HG03139 (cell line): ENCODE results near the gene PODNL1.

Experiments
- ATAC-seq: cut with Tn5 transposase; IDR thresholded peaks from one replicate; pipeline ENCODE4 v1.9.1; 2021; ENCODE audit not compliant: unreplicated experiment

PODNL1 gene, protein sequence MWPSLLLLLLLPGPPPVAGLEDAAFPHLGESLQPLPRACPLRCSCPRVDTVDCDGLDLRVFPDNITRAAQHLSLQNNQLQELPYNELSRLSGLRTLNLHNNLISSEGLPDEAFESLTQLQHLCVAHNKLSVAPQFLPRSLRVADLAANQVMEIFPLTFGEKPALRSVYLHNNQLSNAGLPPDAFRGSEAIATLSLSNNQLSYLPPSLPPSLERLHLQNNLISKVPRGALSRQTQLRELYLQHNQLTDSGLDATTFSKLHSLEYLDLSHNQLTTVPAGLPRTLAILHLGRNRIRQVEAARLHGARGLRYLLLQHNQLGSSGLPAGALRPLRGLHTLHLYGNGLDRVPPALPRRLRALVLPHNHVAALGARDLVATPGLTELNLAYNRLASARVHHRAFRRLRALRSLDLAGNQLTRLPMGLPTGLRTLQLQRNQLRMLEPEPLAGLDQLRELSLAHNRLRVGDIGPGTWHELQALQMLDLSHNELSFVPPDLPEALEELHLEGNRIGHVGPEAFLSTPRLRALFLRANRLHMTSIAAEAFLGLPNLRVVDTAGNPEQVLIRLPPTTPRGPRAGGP

DNA sequence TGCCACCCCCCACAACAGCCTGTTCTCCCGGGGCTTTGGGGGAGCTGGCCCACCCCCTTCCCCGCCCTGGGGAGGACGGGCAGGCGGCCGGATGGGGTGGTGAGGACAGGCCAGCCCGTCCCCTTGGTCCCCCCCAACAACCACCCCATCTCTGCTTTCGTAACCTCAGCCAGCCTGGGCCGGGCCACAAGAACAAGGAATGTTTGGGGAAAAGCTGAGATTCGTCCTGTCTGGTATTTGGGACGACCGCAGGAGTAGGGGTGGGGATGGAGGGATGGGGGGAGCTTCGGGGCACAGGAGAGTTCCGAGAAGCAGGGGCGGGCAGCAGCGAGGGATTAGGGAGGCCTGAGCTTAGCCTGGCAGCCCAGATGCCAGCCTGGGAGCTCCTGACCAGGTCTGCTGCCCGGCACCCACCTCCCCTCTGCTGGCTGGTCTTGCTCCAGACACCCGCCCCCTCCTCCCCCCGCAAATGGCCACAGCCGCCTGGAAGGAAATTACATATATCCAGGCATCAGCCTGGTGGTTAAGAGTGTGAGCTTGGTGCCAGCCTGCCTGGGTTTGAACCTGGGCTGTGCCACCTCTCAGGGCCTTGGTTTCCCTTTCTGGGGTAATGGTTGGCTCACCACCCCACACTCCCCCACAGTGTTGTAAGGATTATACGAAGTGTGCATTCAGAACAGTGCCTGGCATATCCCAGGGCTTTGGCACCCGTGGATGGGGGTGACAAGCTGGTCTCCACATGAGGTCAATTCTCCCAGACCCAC is at the start of gene PODNL1:
PODNL1 (minus strand) TSS at position 117 of the 764 bp plus-strand sequence. CDS start 236 bp downstream, outside the sequence.
- no peak for ATAC-seq

DNA sequence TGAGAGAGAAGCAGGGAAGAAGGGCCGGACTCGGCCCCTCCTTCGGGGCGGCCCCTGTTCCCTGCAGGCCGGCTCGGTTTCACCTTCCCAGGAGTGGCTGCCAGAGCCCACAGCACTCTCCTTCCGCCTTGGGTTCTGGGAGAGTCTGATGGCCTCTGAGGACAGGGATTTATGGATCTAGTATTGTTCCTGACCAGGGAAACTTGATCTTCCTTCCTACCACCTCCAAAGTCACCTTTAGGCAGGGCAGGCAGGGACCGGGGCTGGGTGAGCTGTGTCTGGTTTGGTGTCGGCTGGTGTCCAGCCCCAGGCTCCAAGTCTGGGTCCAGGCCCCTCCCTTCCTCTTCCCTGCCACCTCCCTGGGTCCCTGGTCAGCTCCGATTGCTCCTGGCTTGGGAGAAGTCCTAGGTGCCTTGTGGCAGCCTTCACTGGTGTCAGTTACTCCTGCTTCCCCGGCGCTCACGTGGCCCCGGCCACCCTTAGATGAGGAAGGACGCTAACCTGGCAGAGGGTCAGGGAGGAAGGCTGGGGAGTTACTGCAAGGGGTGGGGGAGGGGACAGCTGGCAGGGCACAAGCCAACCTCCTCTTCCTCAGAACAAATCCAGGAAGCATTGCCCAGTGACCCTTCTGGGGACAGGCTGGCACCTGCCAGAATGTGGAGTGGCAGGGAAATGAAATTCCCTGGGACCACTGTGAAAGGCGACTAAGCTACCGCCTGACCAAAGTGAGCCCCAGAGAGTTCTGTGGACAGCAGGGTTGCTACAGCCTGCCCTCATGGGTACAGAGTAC is 49.1 kb upstream of the PODNL1 start:
- no peak for ATAC-seq

DNA sequence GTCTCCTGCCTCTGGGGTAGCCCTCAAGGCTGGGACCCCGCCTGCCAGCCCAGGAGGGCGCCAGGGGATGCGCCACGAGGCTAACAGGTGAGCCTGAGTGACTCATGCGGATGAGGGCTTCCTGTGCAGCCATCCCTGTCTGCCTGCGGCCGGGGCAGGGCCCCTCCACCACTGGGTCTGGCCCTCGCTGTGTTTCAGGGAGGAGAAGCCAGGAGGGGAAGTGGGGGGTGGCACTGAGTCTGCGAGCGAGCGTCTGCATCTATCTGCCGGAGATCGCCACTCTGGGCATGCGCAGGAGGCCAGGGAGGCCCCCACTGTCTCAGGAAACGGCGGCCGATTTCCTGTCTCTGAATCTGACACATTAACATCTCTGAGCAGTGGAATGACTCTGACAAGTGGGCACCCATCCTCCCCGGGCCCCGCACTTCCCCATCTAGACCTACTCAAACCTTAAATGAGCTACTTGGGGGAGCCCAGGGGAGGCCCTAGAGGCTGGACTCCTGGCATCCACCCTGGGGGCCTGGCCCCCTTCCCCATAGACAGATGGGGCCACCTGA is 48.2 kb upstream of the PODNL1 start:
- peak; percentile 79 for ATAC-seq

DNA sequence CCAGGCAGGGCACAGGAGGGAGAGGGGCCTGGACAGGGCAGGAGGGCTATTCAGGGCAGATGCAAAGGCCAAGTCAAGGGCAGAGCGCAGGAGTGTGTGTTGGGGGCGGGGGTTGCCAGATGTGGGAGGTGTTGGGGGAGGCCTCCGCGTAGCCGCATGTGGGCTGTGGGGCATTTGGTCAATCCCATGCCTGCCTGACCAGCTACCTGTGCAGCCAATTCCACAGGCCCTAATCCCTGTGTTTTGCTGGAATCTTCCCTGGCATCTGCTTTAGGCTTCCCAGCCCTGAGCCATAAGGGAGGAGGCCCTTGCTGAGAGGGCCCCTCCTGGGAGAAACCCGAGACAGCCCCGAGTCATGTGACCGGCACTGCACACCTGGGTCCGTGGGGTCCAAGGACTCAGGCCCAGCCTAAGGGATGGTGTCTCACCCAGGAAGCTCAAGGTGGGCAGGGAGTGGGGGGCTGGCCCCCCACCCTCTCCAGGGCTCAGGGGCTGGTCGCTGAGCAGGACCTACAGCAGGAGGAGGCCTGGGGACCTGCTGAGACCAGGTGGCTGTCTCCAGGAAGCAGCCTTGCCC is 47.6 kb upstream of the PODNL1 start:
- ATAC-seq: no peak

DNA sequence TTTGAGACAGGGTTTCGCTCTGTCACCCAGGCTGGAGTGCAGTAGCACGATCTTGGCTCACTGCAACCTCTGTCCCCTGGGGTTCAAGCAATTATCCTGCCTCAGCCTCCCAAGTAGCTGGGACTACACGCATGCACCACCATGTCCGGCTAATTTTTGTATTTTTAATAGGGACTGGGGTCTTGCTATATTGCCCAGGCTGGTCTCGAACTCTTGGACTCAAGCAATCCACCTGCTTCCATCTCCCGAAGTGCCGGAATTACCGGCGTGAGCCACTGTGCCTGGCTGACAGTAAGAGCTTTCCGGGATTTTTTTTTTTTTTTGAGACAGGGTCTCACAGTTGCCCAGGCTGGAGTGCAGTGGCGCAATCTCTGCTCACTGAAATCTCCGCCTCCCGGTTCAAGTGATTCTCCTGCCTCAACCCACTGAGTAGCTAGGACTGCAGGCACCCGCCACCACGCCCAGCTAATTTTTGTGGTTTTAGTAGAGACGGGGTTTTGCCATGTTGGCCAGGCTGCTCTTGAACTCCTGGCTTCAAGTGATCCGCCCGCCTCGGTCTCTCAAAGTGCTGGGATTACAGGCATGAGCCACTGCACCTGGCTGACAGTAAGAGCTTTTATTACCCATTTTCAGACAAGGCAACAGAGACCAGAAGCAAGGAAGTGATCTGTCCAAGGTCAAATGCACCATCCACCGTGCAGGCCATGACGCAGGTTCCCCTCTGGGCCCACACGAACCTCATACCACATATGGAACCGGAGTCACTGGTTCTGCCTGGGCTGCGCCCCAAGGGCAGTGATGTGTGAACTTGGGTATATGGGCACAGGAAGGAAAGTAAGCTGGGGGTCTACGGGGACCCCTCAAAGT is 46.9 kb upstream of the PODNL1 start:
- ATAC-seq: no peak

DNA sequence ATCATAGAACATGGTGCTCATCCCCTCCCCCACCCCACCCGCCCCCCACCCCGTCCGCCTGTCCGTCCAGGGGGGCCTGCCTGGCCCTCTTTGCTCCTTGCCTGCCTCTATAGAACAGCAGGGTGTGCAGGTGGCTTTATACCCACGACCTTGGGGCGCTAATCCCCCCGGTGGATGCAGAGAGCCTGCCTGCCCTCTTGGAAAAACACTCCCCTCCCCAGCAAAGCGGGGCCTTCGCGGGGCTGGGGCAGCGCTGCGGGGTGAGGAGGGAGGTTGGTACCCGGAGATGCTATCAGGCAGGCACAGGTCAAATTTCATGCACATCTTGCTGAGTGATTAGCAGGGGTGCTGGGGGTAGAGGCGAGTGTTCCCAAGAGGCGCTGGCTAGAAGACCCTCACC is 46.0 kb upstream of the PODNL1 start:
- no peak for ATAC-seq

DNA sequence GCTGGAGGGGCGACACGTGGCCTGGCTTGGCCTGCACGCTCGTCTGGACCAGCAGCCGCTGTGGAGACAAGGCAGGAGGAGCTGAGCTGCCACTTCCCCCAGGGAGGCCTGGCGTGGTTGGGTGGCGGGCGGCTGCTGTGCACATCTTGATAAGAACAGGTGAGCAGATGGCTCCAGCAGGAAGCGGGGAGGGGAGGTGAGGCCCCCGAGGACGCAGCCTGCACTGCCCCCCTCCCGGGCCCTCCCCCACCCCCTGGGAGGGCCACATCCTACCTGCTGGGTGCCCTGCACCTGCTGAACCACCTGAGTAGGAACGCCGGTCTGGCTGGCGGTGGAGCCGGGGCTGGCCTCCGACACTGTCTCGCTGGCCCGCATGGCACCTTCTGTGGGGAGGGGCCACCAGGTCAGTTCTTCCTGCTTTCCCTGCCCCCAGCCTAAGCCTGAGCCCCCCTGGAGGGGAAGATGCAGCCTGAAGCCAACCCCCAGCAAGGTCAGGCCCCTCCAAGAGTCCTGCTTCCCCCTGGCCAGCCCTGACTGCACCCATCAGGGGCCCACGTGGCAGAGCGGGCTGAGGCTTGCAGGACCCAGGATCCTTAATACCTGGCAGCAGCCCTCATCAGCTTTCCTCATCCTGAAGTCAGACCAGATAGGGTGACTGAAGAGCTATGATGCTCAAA is 45.1 kb upstream of the PODNL1 start:
- ATAC-seq: no peak

DNA sequence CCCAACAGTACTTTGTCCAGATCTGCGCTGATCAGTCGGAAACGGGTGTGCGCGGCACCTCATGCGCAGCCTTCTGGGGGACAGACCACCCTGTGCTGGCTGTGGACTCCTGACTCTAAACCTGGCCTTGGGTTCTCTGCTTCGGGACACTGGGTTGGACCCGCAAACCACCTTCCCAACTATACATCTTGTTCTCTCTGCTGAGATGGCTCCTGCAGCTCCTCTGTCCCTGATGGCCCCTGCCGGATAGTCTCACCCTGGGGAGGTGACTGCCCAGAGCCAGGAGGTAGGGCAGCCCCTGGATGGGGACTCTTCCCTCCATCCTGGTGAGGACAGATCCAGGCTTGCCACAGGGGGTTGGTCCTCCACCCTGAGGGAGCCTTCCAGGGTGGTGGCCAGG is 44.6 kb upstream of the PODNL1 start:
- ATAC-seq: no peak

DNA sequence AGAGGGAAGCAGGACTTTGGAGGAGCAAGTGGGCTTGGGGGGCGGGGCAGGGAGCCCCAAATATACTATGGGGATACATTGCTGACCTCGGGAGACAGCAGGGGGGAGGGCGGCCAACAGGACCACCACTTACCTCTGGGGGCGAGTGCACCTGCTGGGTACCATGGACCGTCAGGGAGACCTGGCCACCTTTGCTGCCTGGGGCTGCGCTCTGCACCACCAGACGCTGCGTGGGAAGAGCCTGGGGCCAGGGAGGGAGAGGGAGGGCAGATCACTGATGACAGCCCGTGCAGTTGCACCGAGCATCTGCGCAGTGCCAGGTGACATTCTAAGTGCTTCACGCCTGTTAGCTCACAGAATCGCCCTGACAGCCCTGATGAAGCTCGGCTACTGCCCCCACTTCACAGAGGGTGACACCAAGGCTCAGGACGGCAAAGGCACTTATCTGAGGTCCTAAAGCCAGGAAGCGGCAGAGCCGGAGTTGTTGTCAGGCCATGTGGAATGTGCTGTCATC is 43.8 kb upstream of the PODNL1 start:
- ATAC-seq: no peak

DNA sequence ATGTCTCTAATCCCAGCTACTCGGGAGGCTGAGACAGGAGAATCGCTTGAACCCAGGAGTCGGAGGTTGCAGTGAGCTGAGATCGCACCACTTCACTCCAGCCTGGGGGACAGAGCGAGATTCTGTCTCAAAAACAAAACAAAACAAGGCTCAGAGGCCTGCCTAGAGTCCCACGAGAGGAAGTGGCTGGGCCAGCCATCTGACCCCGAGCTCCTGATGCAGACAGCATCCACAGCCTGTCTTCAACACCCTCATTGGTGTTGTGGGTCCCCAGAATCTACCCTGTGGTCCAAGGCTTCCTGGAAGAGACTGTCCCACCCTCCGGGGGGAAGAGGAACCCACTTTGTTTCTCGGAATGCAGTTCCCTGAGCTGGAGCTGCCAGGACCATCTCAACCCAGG is 43.2 kb upstream of the PODNL1 start:
- no peak for ATAC-seq

DNA sequence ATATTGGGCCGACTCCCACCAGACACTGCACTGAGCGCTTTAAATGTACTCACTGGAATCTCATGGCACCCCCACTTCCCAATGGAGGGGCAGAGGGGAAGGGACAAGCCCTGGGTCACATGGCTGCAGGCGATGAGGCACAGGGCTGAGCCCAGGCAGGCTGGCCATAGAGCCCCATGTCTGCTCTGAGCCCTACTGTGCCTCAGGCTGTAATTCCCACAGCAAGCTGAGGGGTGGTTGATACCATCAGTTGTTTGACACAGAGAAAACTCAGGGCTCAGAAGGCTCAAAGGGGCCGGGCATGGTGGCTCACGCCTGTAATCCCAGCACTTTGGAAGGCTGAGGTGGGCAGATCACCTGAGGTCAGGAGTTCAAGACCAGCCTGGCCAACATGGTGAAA is 42.8 kb upstream of the PODNL1 start:
- ATAC-seq: no peak

DNA sequence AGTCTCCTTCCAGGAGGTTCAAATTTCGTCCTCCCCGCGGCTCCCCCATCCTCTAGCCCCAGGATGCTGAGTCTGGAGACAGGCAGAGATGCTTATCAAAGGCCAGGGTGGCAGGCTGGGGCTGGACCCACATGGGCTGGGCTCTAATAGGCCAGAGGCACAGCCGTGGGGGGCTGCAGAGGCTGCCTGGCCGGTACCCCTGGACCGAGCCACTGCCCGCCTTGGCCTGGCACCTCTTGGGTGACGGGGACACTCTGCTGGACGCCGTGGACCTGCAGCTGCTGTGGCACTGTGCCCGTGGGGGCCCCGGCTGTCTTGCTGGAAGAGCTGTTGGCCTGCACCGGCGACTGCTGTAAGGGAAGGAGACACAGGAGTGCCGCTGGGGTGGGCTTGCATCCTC is 42.1 kb upstream of the PODNL1 start:
- ATAC-seq: no peak

DNA sequence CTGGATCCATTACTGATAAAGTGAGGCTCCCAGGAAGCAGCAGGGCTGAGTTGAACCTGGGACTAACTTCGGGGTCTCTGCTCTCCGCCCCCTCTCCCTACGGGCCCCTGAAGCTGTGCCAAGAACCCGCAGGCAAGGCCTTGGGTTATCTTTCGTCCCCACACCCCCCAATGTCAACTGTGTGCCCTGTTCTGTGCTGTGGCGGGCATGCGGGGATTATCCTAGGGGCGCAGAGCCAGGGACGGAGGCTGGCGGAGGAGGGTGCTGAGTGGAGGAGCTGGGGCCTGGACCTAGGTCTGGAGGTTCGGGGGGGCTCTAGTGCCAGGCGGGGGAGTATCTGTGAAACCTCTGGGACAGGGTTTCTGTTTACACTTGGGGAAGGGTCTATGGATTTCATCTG is 41.5 kb upstream of the PODNL1 start:
- no peak for ATAC-seq

DNA sequence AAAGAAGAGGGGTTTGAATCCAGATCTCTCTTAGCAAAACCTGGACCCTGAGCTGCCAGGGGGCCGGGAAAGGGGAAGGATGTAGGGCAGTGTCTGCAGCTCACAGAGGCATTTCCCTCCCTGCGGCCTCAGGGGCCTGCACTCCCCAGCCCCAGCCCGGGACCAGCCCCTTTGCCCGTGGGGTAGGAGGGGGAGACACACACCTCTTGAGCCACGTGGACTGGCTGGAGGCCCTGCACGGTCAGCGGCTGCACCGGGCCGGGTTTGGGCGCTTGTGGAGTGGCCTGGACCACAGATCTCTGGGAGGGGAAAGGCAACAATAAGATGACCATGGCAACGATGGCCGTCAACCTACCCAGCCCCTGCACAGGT is 41.0 kb upstream of the PODNL1 start:
- ATAC-seq: no peak

DNA sequence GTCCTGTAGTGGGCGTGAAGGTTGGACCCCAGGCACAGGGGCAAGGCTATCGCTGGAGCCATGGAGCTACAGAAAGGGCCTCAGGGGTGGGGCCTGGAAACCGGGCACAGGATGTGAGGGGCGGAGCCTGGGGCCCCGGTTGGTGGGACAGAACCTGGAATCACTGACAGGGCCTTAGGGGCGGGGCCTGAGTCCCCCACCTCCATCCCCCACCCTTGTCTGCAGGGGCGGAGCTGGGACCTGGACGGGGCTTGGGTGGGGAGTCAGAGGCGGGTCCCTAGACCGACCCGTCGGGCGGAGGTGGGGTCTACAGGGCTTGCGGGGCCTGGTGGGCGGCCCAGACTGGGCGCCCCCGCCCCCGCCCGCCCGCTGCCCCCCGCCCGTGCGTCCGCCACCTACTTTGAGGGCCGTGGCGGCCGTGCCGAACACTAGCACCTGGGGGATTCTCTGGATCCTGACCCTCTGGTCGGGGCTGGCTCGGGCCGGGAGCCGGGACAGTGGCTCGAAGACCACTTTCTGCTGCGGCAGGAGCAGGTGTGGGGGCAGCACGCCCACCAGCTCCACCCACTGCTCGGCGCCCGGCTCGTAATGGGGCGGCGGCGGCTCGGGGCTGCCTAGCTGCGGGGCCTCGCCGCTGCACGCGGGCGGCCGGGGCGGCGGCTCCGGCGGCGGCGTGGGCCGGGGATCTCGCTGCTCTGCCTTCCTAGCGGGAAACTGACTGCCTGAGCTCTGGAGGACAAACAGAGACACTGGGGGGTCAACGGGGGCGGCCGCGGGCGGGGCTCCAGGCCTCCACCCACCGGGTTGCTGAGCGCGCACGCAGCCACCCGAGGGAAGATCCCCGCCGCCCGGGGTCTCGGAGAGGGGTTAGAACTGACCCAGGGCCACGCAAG is 40.4 kb upstream of the PODNL1 start:
- ATAC-seq: no peak

DNA sequence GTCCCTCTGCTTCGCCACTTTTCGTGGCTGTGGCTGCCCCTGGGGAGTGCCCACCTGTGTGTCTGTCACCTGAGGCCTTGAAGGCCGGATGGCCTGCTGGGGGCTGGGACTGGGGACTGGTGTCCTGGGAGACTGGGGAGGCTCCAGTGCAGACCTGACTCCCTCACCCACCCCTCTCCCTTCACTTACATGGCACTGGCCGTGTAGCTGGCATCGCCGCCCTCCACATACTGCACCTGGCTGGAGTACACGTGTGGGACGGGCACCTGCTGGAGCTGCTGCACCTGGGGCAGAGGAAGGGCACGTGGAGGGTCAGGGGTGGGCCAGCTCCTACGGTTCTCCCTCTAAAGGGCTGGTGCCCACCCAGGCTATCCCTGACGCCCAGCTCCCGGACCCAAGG is 39.6 kb upstream of the PODNL1 start:
- ATAC-seq: no peak

DNA sequence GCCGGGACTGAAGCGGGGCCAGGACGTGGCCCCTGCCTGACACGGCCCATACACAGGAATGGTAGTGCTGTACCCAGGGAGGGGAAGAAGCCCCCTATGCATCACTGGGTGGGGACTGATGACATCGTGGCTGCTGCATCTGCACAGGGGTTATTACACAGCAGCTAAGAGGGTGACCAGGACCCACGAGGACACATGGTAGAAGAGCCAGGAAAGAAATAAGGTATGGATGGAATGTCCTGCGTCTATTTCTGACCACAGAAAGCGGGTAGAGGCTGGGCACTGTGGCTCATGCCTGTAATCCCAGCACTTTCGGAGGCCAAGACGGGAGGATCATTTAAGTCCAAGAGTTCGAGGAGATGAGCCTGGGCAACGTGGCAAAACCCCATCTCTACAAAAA is 38.2 kb upstream of the PODNL1 start:
- ATAC-seq: no peak

DNA sequence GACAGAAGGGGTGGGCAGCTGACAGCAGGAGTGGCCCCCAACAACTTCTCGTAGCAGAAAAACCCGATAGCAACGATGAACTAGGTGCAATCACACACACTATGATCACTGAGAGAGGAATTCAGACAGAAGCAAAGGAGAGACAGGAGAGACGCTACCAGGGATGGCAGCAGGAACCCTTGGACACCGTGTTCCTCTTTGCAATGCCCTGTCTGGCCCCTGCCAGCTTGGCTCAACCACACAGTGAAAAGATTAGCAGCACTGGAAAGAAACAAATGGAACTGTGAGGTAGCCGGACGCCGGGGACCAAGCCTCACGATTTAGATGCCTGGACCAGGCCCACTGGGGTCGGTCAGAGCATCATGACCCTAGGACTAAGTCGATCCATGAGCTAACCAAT is 37.7 kb upstream of the PODNL1 start:
- no peak for ATAC-seq
